Measurements from ENCODE around the gene OR51E2. TPM values are rescaled to one million over a fixed set of nuclear protein-coding genes. Genes with fewer than 3 reads are reported as not detected.

The OR51E2 gene
- total and polyA plus RNA-seq, 4 experiments from 2014 or later, result not detected

- ChIA-PET CTCF (ENCODE audit: partially characterized antibody) (interaction anchor here (2.1 kb wide), 1 partner anchor 22 kb away, joined by 7 read pairs; the partner anchor contains the start of gene OR51D1), POLR2A (ENCODE audit: partially characterized antibody) (no interaction called here)
- intact Hi-C loops (cut with micrococcal nuclease), result no loop called here
- no peak for DNase-seq
- Mint-ChIP-seq H3K9me3 (no peaks in the 10 kb centered on the region), H3K27ac (no peak overlapping the region), H3K36me3 (no peaks in the 10 kb centered on the region), H3K4me3 (no peak overlapping the region), H3K4me1 (peaks cover 0 to 2% (median 0%) of the 10 kb centered on the region in 4 donors), H3K27me3 (peaks cover 5 to 13% of the 10 kb centered on the region in 2 donors)
- Histone ChIP-seq H3K4me3 (ENCODE audit: low read length in 2 of 2) (no peak overlapping the region), H3K36me3 (ENCODE audit: insufficient read depth, low read length) (no peaks in the 10 kb centered on the region), H3K4me1 (ENCODE audit: insufficient read depth, low read length) (no peaks in the 10 kb centered on the region), H3K27me3 (ENCODE audit: insufficient read depth, low read length) (no peaks in the 10 kb centered on the region), H3K27ac (ENCODE audit: low read depth, low read length) (no peak overlapping the region), H3K9me3 (ENCODE audit: control insufficient read depth in 1 of 2, low read length in 2 of 2) (no peaks in the 10 kb centered on the region)
These were observed 38.8 kb downstream of the OR51E2 start for GRCh38 chr11:4658629-4659445.

- intact Hi-C loops (cut with micrococcal nuclease), result no loop called here
- peaks cover 2 to 4% of the 10 kb centered on the region in 2 donors for H3K27me3 Mint-ChIP-seq
These were observed 42.9 kb downstream of the OR51E2 start for GRCh38 chr11:4654635-4655369.

GRCh38 chr11:4647766-4648165, 49.9 kb downstream of the OR51E2 start:
- DNase-seq, result no peak
- H3K4me3 Mint-ChIP-seq, result no peak overlapping the region
- H3K36me3 ChIP-seq (ENCODE audit: insufficient read depth, low read length), result no peaks in the 10 kb centered on the region
- H3K4me3 ChIP-seq (ENCODE audit: low read length in 2 of 2), result no peak overlapping the region
- ChIA-PET CTCF (ENCODE audit: partially characterized antibody) (interaction anchor here (1.0 kb wide), 1 partner anchor 10 kb away, joined by 4 read pairs; the partner anchor contains the start of gene OR51D1), POLR2A (ENCODE audit: partially characterized antibody) (no interaction called here)
- H3K27me3 Mint-ChIP-seq, result peaks cover 6 to 7% of the 10 kb centered on the region in 2 donors
- H3K27ac ChIP-seq (ENCODE audit: low read depth, low read length), result no peak overlapping the region
- peaks cover 0 to 1% (median 0%) of the 10 kb centered on the region in 8 donors for H3K9me3 Mint-ChIP-seq
- H3K36me3 Mint-ChIP-seq, result no peaks in the 10 kb centered on the region
- no peak overlapping the region for H3K27ac Mint-ChIP-seq
- no peaks in the 10 kb centered on the region for H3K4me1 Mint-ChIP-seq
- intact Hi-C loops (cut with micrococcal nuclease), result no loop called here
- H3K9me3 ChIP-seq (ENCODE audit: control insufficient read depth in 1 of 2, low read length in 2 of 2), result no peaks in the 10 kb centered on the region
- H3K27me3 ChIP-seq (ENCODE audit: insufficient read depth, low read length), result no peaks in the 10 kb centered on the region
- H3K4me1 ChIP-seq (ENCODE audit: insufficient read depth, low read length), result no peaks in the 10 kb centered on the region

More at GRCh38 chr11:4654635-4655369, 42.9 kb downstream of the OR51E2 start:
- H3K36me3 Mint-ChIP-seq, result no peaks in the 10 kb centered on the region
- no peak overlapping the region for H3K27ac Mint-ChIP-seq
- ChIA-PET CTCF (ENCODE audit: partially characterized antibody) (no interaction called here), POLR2A (ENCODE audit: partially characterized antibody) (no interaction called here)
- Histone ChIP-seq H3K9me3 (ENCODE audit: control insufficient read depth in 1 of 2, low read length in 2 of 2) (no peaks in the 10 kb centered on the region), H3K4me3 (ENCODE audit: low read length in 2 of 2) (no peak overlapping the region), H3K27ac (ENCODE audit: low read depth, low read length) (no peak overlapping the region), H3K4me1 (ENCODE audit: insufficient read depth, low read length) (no peaks in the 10 kb centered on the region), H3K36me3 (ENCODE audit: insufficient read depth, low read length) (no peaks in the 10 kb centered on the region), H3K27me3 (ENCODE audit: insufficient read depth, low read length) (no peaks in the 10 kb centered on the region)
- H3K4me1 Mint-ChIP-seq, result peaks cover 0 to 2% (median 0%) of the 10 kb centered on the region in 4 donors
- no peak for DNase-seq
- peaks cover 0 to 4% (median 0%) of the 10 kb centered on the region in 8 donors for H3K9me3 Mint-ChIP-seq
- no peak overlapping the region for H3K4me3 Mint-ChIP-seq

- Mint-ChIP-seq H3K27me3 (peaks cover 13 to 15% of the 10 kb centered on the region in 2 donors), H3K36me3 (no peaks in the 10 kb centered on the region), H3K27ac (no peak overlapping the region), H3K4me3 (no peak overlapping the region), H3K9me3 (no peaks in the 10 kb centered on the region), H3K4me1 (no peaks in the 10 kb centered on the region)
- no peaks in the 10 kb centered on the region for H3K27me3 ChIP-seq (ENCODE audit: insufficient read depth, low read length)
- CTCF ChIA-PET (ENCODE audit: partially characterized antibody), result interaction anchor here (2.0 kb wide), 1 partner anchor 9 kb away, joined by 8 read pairs; the partner anchor contains the start of gene OR51D1
- intact Hi-C loops (cut with micrococcal nuclease), result no loop called here
- H3K4me1 ChIP-seq (ENCODE audit: insufficient read depth, low read length), result no peaks in the 10 kb centered on the region
- H3K9me3 ChIP-seq (ENCODE audit: control insufficient read depth in 1 of 2, low read length in 2 of 2), result no peaks in the 10 kb centered on the region
- no peak overlapping the region for H3K4me3 ChIP-seq (ENCODE audit: low read length in 2 of 2)
- DNase-seq, result no peak
- H3K36me3 ChIP-seq (ENCODE audit: insufficient read depth, low read length), result no peaks in the 10 kb centered on the region
- H3K27ac ChIP-seq (ENCODE audit: low read depth, low read length), result no peak overlapping the region
- POLR2A ChIA-PET (ENCODE audit: partially characterized antibody), result no interaction called here
These were observed 51.7 kb downstream of the OR51E2 start for GRCh38 chr11:4645974-4646373.

- Mint-ChIP-seq H3K9me3 (no peaks in the 10 kb centered on the region), H3K4me3 (no peak overlapping the region), H3K4me1 (no peaks in the 10 kb centered on the region), H3K27ac (no peak overlapping the region), H3K36me3 (no peaks in the 10 kb centered on the region), H3K27me3 (peaks cover 12 to 15% of the 10 kb centered on the region in 2 donors)
- Histone ChIP-seq H3K9me3 (ENCODE audit: control insufficient read depth in 1 of 2, low read length in 2 of 2) (no peaks in the 10 kb centered on the region), H3K27ac (ENCODE audit: low read depth, low read length) (no peak overlapping the region), H3K36me3 (ENCODE audit: insufficient read depth, low read length) (no peaks in the 10 kb centered on the region), H3K27me3 (ENCODE audit: insufficient read depth, low read length) (no peaks in the 10 kb centered on the region), H3K4me3 (ENCODE audit: low read length in 2 of 2) (no peak overlapping the region), H3K4me1 (ENCODE audit: insufficient read depth, low read length) (no peaks in the 10 kb centered on the region)
- POLR2A ChIA-PET (ENCODE audit: partially characterized antibody), result no interaction called here
- DNase-seq, result no peak
- intact Hi-C loops (cut with micrococcal nuclease), result no loop called here
- CTCF ChIA-PET (ENCODE audit: partially characterized antibody), result interaction anchor here (1.3 kb wide), 1 partner anchor 16 kb away, joined by 3 read pairs; no protein-coding TSS in a partner anchor
These were observed 53.4 kb downstream of the OR51E2 start for GRCh38 chr11:4644233-4644632.

GRCh38 chr11:4643682-4644081, 54.0 kb downstream of the OR51E2 start, which contains the start of gene OR51E1:
Gene OR51E1, plus strand, starts transcription at chr11:4643982. Its CDS starts 8,545 bp downstream, at chr11:4652527.
- H3K27me3 ChIP-seq (ENCODE audit: insufficient read depth, low read length), result no peaks in the 10 kb centered on the region
- no peaks in the 10 kb centered on the region for H3K36me3 Mint-ChIP-seq
- no peaks in the 10 kb centered on the region for H3K4me1 Mint-ChIP-seq
- H3K27me3 Mint-ChIP-seq, result peaks cover 12 to 15% of the 10 kb centered on the region in 2 donors
- H3K4me3 ChIP-seq (ENCODE audit: low read length in 2 of 2), result no peak within 1 kb of the TSS
- H3K4me3 Mint-ChIP-seq, result no peak within 1 kb of the TSS
- H3K27ac Mint-ChIP-seq, result no peak within 1 kb of the TSS
- no peaks in the 10 kb centered on the region for H3K9me3 Mint-ChIP-seq
- ChIA-PET POLR2A (ENCODE audit: partially characterized antibody) (no interaction called here), CTCF (ENCODE audit: partially characterized antibody) (no interaction called here)
- DNase-seq, result no peak
- H3K4me1 ChIP-seq (ENCODE audit: insufficient read depth, low read length), result no peaks in the 10 kb centered on the region
- H3K36me3 ChIP-seq (ENCODE audit: insufficient read depth, low read length), result no peaks in the 10 kb centered on the region
- intact Hi-C loops (cut with micrococcal nuclease), result no loop called here
- no peak within 1 kb of the TSS for H3K27ac ChIP-seq (ENCODE audit: low read depth, low read length)
- no peaks in the 10 kb centered on the region for H3K9me3 ChIP-seq (ENCODE audit: control insufficient read depth in 1 of 2, low read length in 2 of 2)

GRCh38 chr11:4643076-4643475, 54.6 kb downstream of the OR51E2 start:
- H3K27me3 ChIP-seq (ENCODE audit: insufficient read depth, low read length), result no peaks in the 10 kb centered on the region
- no peaks in the 10 kb centered on the region for H3K36me3 ChIP-seq (ENCODE audit: insufficient read depth, low read length)
- Mint-ChIP-seq H3K4me3 (no peak overlapping the region), H3K9me3 (no peaks in the 10 kb centered on the region), H3K4me1 (no peaks in the 10 kb centered on the region), H3K27me3 (peaks cover 12 to 15% of the 10 kb centered on the region in 2 donors), H3K27ac (no peak overlapping the region), H3K36me3 (no peaks in the 10 kb centered on the region)
- no peaks in the 10 kb centered on the region for H3K9me3 ChIP-seq (ENCODE audit: control insufficient read depth in 1 of 2, low read length in 2 of 2)
- ChIA-PET POLR2A (ENCODE audit: partially characterized antibody) (no interaction called here), CTCF (ENCODE audit: partially characterized antibody) (no interaction called here)
- no peaks in the 10 kb centered on the region for H3K4me1 ChIP-seq (ENCODE audit: insufficient read depth, low read length)
- no peak overlapping the region for H3K4me3 ChIP-seq (ENCODE audit: low read length in 2 of 2)
- DNase-seq, result no peak
- intact Hi-C loops (cut with micrococcal nuclease), result no loop called here
- H3K27ac ChIP-seq (ENCODE audit: low read depth, low read length), result no peak overlapping the region
